NCI-H2107 treated with DMSO at 0.1 percent for 48 hours (cell line): ENCODE data around the gene SRBD1.

ENCODE experiments used
- DNase-seq: peaks from one replicate; lab custom pipeline; 2025; ENCODE audit not compliant: unreplicated experiment; lab: John Stamatoyannopoulos, UW

Gene SRBD1

DNA sequence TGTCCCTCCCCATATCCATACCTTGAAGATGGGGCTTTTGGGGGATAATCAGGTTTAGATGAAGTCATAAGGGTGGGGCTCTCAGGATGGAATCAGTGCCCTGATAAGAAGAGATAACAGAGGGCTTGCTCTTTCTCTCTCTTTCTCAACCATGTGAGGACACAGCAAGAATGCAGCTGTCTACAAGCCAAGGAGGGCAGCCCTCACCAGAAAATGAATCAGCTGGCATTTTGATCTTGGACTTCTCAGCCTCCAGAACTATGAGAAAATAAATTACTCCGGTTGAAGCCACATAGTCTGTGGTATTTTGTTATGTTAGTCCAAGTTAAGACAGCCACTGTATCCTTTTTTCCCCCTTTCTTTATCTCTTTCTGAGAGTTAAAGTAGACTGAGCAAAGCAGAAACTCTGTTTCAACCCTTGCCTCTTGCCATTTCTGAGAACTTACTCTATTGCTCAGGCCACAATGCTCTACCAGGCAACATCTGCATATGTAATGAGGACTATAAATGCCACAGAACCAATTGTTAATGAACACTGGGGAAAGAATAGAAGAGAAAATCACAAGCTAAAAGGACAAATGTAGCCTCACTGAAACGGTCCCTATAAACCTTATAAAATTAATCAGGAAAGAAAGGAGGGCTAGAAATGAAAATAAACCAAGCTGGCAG is 56.9 kb downstream of the SRBD1 start:
- no peak for DNase-seq

DNA sequence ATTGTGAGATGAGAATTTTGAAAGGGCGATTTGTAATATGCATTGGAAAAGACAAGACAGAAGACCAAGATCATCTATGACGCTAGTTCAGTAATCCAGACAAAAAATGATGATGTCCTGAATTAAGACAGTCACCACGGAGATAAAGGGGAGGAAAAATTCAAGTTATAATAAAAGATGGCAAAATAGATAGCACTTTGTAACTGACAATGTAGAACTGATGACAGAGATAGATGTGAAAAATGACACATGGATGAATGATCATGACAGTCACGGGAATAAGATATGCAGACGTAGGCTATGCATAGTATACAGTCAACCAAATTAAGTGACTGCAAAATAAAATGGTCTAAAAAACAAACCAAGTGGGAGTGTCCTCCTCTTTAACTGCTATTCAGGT is 59.2 kb downstream of the SRBD1 start:
- DNase-seq, result no peak

GRCh38 chr2:45545943-45546342 is 65.1 kb downstream of the SRBD1 start:
- DNase-seq, result no peak

DNA sequence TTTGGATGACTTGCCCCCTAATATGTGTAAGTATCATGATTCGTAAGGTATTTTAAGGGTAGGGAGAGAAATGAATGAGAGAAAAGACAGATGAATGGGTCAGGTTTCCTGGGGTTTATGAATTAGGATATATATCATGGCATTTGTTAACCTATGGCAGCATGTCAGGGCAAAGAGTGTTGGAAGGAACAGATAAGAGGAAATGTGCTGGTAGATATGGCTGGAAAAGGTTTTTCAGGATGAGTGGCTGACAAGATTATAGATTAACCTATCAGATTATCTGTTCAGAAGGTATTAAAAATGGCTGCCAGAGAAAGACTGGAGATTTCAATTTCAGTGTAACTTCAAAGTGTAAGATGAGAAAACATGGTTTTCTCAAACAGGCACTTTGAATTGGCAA is 67.8 kb downstream of the SRBD1 start:
- no peak for DNase-seq

- no peak for DNase-seq
Measured at GRCh38 chr2:45542013-45542412, 69.1 kb downstream of the SRBD1 start.

DNA sequence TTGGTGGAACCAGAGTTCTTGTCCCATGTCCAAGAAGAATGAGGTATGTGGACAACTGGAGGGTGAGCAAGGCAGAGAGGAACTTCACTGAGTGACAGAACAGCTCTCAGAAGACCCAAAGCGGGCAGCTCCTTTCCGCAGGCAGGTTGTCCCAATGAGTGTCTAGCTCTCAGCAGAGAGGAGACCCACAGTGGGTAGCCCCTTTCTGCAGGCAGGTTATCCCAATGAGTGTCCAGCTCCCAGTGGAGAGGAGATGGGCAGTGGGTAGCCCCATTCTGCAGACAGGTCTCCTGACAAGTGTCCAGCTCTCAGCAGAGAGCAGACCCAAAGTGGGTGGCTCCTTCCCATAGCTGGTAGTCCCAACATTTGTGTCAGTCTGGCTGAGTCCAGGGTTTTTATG is 69.6 kb downstream of the SRBD1 start:
- DNase-seq, result no peak

DNA sequence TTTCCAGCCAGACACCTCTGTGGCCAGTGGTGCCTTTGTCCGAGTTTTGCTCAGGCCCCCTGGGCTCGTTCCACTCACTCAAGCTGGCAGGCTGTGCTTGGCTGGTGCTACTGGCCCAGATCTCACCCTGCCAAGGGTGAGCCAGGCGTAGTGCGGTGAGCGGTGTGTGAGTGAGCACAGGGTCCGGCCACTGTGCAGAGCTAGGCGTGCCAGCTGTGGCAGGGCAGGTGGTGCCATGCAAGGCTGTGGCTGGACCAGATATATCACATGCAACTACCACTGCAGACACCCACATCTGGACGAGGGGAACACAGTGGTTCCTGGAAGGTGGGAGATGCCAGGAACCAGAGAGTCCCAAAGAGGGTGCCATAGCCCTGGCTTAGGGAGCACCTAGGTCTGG is 70.1 kb downstream of the SRBD1 start:
- DNase-seq, result no peak

DNA sequence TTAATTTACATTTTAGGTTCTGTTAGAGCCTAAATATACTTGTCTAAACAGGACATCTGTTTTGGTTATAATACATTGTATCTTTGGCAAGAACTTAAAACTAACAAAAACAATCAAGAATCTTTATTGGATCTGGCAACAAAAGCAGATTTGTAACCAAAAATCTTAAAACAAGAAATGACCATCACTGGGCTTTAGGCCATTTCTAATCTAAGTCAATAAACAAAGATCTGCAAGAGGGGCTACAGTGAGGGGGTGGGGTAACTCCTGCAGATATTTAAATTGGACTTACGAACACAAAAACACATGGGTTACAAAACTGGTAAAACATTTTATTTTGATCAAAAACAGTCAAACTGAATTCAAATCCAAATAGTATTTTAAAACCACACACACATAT is 77.3 kb downstream of the SRBD1 start:
- DNase-seq, result no peak

- DNase-seq, result no peak
Measured at GRCh38 chr2:45532181-45532580, 78.9 kb downstream of the SRBD1 start.

GRCh38 chr2:45524016-45524415 is 87.1 kb downstream of the SRBD1 start:
- no peak for DNase-seq

GRCh38 chr2:45518546-45518945 is 92.5 kb downstream of the SRBD1 start:
- DNase-seq, result no peak

DNA sequence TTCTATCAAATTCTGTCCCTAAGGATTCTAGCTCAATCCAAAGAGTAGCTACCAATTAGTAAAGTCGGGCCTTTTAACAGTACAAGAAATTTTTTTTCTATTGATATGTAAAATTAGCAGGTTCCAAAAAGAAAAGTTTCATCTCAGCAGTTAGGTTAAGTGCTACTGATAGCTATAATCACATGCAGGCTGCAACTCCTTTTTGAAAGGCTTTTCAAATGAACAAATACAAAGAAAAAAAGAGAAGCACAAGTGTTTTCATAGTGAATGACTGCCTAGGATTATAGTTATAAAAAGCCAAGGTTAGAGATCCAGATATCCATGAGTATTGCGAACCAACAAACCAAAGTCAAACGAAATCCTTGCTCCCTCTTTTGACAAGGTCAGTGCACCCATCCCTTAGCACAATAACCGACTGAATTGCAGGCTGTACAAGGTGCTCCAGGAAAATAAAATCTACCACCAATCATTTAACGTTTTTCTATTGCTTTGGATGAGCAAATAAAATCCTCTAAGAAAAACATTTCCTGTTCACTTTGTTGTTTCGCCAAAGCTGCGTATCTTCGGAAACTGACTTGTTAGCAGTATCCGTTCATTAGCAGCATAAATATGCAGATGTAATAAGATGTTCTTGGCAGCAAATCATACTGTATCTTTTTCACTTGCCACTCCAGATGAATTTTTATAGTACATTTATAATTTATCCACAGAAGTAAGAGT is 100.2 kb downstream of the SRBD1 start:
- no peak for DNase-seq

DNA sequence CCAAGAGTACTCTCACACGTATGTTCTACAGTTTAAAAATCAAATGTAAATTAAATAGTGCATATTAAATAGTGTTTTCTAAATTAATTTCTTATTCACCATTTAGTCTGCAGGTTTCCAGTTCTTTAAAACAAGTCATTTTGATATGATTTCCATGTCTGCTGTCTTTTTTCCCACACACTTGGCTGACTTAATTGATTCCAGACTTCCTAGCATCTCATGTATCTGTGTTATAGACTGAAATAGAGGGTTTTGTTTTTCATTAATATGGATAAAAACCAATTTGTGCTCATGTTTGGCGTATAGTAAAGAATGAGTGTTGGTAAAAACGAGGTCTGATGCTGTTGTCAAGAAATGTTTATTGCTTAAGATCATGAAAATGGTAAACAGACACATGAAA is 104.3 kb downstream of the SRBD1 start:
- no peak for DNase-seq

- peak; percentile 14 for DNase-seq
Measured at GRCh38 chr2:45505138-45505537, 105.9 kb downstream of the SRBD1 start.

DNA sequence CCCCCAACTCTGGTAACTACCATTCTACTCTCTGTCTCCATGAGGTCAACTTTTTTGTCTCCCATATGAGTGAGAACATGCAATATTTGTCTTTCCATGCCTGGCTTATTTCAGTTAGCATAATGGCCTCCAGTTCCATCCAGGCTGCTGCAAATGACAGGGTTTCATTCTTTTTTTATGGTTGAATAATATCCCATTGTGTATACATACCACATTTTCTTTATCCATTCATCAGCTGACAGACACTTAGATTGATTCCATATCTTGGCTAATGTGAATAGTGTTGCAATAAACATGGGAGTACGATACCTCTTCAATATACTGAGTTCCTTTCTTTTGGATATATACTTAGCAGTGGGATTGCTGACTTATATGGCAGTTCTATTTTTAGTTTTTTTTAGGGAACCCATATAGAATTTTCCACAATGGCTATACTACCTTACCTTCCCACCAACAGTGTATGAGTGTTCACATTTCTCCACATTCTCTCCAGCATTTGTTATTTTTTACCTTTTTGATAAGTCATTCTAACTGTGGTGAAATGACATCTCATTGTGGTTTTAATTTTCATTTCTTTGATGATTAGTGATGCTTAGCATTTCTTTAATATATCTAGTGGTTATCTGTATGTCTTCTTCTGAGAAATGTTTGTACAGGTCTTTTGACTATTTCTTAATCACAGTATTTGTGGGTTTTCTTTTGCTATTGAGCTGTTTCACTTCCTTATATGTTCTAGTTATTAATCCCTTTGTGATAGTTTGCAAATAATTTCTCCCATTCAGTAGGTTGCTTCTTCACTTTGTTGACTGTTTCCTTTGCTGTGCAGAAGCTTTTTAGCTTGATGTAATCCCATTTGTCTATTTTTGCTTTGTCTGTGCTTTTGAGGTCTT is 112.2 kb downstream of the SRBD1 start:
- no peak for DNase-seq

DNA sequence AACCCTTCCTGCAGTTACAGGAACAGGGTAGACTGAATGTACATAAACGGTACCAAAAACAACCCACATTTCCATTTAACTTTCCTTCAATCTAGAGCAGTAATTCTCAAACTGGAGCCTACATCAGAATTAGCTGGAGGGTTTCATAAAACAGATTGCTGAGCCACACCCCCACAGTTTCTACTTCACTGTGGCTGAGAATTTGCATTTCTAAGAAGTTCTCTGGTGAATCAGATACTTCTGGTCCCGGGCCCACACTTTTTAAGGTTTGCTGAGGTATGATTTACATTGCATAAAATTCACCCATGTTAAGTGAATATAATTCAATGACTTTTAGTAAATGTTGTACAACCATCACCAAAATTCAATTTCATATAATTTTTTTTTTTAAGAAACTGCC is 113.7 kb downstream of the SRBD1 start:
- DNase-seq, result no peak

DNA sequence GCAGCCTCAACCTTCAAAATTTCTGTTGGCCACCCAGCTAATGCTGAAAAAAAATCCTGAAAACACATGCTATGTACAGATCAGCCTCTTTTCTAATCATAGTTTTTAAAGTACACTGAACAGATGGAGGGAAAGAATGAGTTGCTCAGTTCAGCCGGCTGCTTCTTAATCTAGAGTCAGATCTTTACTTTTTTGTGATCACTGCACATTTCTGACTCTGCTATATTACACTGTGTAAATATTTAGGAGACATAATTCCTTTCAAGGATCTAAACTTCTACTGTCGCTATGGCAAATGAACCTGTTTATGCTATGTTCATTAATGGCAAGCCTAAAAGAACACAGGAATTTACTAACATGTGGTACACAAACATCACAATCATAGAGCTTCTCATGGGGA is 114.2 kb downstream of the SRBD1 start:
- no peak for DNase-seq

DNA sequence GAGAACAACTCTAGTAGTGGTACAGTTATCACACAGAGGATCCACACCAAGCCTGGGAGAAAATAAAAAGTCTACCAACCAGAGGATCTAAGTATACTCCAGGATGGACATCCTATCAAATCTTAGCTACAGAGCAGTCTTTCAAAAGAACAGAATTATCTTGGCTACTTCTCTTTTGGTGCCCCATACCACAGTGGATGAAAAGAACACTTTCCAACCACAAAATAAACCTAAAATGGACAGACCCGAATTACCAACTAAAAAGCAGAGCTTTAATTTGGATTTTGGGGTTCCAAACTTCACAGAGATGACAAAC is 116.1 kb downstream of the SRBD1 start:
- no peak for DNase-seq

- peak; percentile 68 for DNase-seq
Measured at GRCh38 chr2:45494275-45494977, 116.6 kb downstream of the SRBD1 start.

DNA sequence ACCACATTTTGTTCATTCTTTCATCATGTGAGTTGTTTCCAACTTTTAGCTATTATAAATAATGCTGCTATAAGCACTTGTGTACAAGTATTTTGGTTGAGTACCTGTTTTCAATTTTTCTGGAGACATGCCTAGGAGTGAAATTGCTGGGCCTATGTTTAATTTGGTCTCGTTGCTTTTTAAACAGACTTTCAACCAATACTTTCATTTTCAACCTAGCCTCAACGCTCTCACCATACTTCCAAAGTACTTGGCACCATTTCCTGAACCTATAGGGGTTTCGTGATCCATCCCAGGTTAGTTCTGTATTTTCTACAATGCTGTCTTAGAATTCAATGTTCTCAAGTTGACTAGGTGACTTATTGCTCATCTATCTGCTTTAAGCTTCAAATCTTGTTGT is 126.1 kb downstream of the SRBD1 start:
- DNase-seq, result no peak

- no peak for DNase-seq
Measured at GRCh38 chr2:45483997-45484396, 127.1 kb downstream of the SRBD1 start.
